Gastroesophageal sphincter (tissue), 4 donors: Measurements from ENCODE around the gene KIF13A. TPM values are rescaled to one million over a fixed set of nuclear protein-coding genes. Genes with fewer than 3 reads are reported as not detected.

Experiments used
- ATAC-seq: fragments of 150-250 bp; one replicate; pipeline ENCODE4 v1.9.1; 2016; ENCODE audit warnings: mild to moderate bottlenecking, moderate library complexity
- H3K27ac ChIP-seq, 4 donors: fragments of 200-600 bp; sonication (generic) in 3 of 4; 1 replicate in 3 of 4; 2 replicates in 1 of 4; pipeline ENCODE4 v1.5.1; 2016 to 2019
- H3K27me3 ChIP-seq: fragments of 200-600 bp; sonication (generic); one replicate; pipeline ENCODE4 v1.5.1; 2019
- H3K36me3 ChIP-seq, 2 donors: fragments of 200-600 bp; sonication (generic); one replicate each; pipeline ENCODE4 v1.5.1; 2019; ENCODE audit warnings: control low read depth in 1 of 2
- H3K4me1 ChIP-seq, 3 donors: fragments of 200-600 bp; sonication (generic); 1 replicate in 2 of 3; 2 replicates in 1 of 3; pipeline ENCODE4 v1.5.1; 2016 to 2019; ENCODE audit warnings: control low read depth in 2 of 3
- H3K4me3 ChIP-seq, 2 donors: fragments of 200-600 bp; sonication (generic); one replicate each; pipeline ENCODE4 v1.5.1; 2019; ENCODE audit warnings: mild to moderate bottlenecking in 1 of 2, moderate library complexity in 1 of 2
- H3K9me3 ChIP-seq, 3 donors: fragments of 200-600 bp; sonication (generic); one replicate each; pipeline ENCODE4 v1.5.1; 2017 to 2019; ENCODE audit warnings: control low read depth in 2 of 3
- EP300 ChIP-seq: sonication (generic); formaldehyde crosslinking; IDR thresholded peaks from one replicate; pipeline ENCODE4 v1.6.1; 2017; ENCODE audit warnings: antibody characterized with exemption, mild to moderate bottlenecking
- POLR2A ChIP-seq, 2 donors: fragments of 450-650 bp; IDR thresholded peaks; one replicate each; pipeline ENCODE4 v1.6.1; 2017; ENCODE audit warnings: antibody characterized with exemption in 2 of 2, mild to moderate bottlenecking in 2 of 2, moderate library complexity in 1 of 2
- POLR2AphosphoS5 ChIP-seq: sonication (generic); formaldehyde crosslinking; IDR thresholded peaks from one replicate; pipeline ENCODE4 v1.6.1; 2017; ENCODE audit warnings: antibody characterized with exemption
- WGBS, 2 donors: methylation state at CpG; one replicate each; pipeline ENCODE4 v1.1.5; 2018; ENCODE audit warnings: low coverage in 1 of 2; 5-methylcytosine and 5-hydroxymethylcytosine counted together
- total RNA-seq, 4 donors: library from RNA; depleted of rRNA; stranded (reverse); fragments of >200 nt; gene quantifications; one replicate each; pipeline ENCODE4 v1.1.0, GENCODE V29; 2016
- TF ChIP-seq, protein P1 (sequence below), 4 experiments: fragments of 200-600 bp in 2 of 4; fragments of 450-650 bp in 2 of 4; sonication (generic) in 1 of 4; IDR thresholded peaks; one replicate each; pipeline ENCODE4 v1.5.1; 2017 to 2019; ENCODE audit warnings: antibody characterized with exemption in 4 of 4, mild to moderate bottlenecking in 2 of 4, moderate library complexity in 2 of 4

Gene KIF13A
- total RNA-seq, 4 donors from 2014 or later: 67.7 to 98.9 (median 84.1) TPM

- no peaks in the 10 kb centered on the region for H3K4me1 ChIP-seq
- WGBS, 2 donors: 75 to 97% methylated on average over 1 to 3 of the region's 3 CpGs
- no peak overlapping the region for H3K27ac ChIP-seq
- peaks cover 0 to 33% of the 10 kb centered on the region in 2 donors for H3K36me3 ChIP-seq
- H3K4me3 ChIP-seq: no peak overlapping the region
- TF ChIP-seq POLR2AphosphoS5: no peak
- no peak for TF ChIP-seq EP300
- TF ChIP-seq POLR2A (IDR thresholded peaks at IDR 0.05): no peak
- TF ChIP-seq, protein P1, sequence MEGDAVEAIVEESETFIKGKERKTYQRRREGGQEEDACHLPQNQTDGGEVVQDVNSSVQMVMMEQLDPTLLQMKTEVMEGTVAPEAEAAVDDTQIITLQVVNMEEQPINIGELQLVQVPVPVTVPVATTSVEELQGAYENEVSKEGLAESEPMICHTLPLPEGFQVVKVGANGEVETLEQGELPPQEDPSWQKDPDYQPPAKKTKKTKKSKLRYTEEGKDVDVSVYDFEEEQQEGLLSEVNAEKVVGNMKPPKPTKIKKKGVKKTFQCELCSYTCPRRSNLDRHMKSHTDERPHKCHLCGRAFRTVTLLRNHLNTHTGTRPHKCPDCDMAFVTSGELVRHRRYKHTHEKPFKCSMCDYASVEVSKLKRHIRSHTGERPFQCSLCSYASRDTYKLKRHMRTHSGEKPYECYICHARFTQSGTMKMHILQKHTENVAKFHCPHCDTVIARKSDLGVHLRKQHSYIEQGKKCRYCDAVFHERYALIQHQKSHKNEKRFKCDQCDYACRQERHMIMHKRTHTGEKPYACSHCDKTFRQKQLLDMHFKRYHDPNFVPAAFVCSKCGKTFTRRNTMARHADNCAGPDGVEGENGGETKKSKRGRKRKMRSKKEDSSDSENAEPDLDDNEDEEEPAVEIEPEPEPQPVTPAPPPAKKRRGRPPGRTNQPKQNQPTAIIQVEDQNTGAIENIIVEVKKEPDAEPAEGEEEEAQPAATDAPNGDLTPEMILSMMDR (IDR thresholded peaks at IDR 0.05): no peak
- no peak for ATAC-seq
- no peaks in the 10 kb centered on the region for H3K27me3 ChIP-seq
- H3K9me3 ChIP-seq: no peaks in the 10 kb centered on the region
Observed at GRCh38 chr6:17842014-17842776, 145.2 kb downstream of the KIF13A start.

GRCh38 chr6:17839513-17840223, 147.8 kb downstream of the KIF13A start:
- ATAC-seq: no peak
- H3K36me3 ChIP-seq: peaks cover 0 to 48% of the 10 kb centered on the region in 2 donors
- WGBS, 2 donors: 78% methylated on average over 7 to 9 of the region's 9 CpGs
- no peak overlapping the region for H3K27ac ChIP-seq
- H3K4me3 ChIP-seq: no peak overlapping the region
- H3K9me3 ChIP-seq: no peaks in the 10 kb centered on the region
- no peaks in the 10 kb centered on the region for H3K27me3 ChIP-seq
- no peaks in the 10 kb centered on the region for H3K4me1 ChIP-seq
- TF ChIP-seq POLR2AphosphoS5: no peak

DNA sequence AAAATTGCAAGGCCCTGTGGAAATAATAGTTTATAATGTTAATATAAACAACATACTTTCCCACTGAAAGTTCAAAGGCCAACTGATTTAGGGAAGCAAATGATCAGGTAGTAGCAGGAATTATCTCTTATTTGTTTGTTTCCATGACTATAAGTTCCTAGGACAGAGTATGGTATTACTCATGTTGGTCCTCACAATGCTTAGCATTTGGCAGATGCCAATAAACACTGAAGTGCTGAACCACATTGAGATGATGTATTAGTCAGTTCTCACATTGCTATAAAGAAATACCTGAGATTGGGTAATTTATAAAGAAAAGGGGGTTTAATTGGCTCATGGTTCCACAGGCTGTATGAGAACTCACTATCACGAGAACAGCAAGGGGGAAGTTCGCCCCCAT, 151.1 kb downstream of the KIF13A start:
- H3K27ac ChIP-seq: no peak overlapping the region
- WGBS, 2 donors: 86% methylated on average over 2 of the region's 2 CpGs; no CpG with 5 or more reads in 1 of the 2 donors
- no peak for ATAC-seq
- peaks cover 2 to 9% (median 3%) of the 10 kb centered on the region in 3 donors for H3K4me1 ChIP-seq
- TF ChIP-seq EP300: no peak
- H3K9me3 ChIP-seq: no peaks in the 10 kb centered on the region
- H3K36me3 ChIP-seq: peaks cover 0 to 43% of the 10 kb centered on the region in 2 donors
- no peak overlapping the region for H3K4me3 ChIP-seq
- no peaks in the 10 kb centered on the region for H3K27me3 ChIP-seq

DNA sequence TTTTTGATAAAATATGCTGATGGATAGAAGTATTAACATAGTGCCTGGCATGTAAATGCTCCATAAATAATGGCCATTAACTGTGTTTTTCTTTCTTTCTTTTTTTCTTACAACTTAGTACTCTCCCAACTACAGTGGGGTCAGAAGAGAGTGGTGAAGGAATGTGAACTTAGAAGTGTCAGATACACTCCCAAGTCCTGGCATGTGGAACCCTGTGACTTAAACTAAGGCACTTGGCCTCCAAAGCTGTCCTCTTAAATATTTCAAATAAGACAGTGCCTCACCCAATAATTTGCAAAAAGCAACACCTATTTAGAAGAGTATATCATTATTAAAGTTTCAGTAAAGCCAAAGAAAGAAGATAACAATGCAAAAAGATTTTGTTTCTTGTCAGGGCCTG, 151.7 kb downstream of the KIF13A start:
- no peak for TF ChIP-seq EP300
- TF ChIP-seq, protein P1 (IDR thresholded peaks at IDR 0.05): no peak
- no peak for TF ChIP-seq POLR2AphosphoS5
- TF ChIP-seq POLR2A (IDR thresholded peaks at IDR 0.05): no peak
- peaks cover 0 to 49% of the 10 kb centered on the region in 2 donors for H3K36me3 ChIP-seq

GRCh38 chr6:17831135-17831534, 156.3 kb downstream of the KIF13A start:
- Histone ChIP-seq H3K27me3 (no peaks in the 10 kb centered on the region), H3K4me1 (peaks cover 5 to 13% (median 6%) of the 10 kb centered on the region in 3 donors), H3K9me3 (no peaks in the 10 kb centered on the region), H3K27ac (no peak overlapping the region), H3K4me3 (no peak overlapping the region), H3K36me3 (peaks cover 0 to 79% of the 10 kb centered on the region in 2 donors)
- TF ChIP-seq, protein P1 (IDR thresholded peaks at IDR 0.05): no peak
- TF ChIP-seq EP300 (no peak), POLR2AphosphoS5 (peak; percentile 9)
- no peak for ATAC-seq
- 16 to 22% methylated on average over 3 to 4 of the region's 4 CpGs for WGBS, 2 donors

More for the DNA sequence above, 151.7 kb downstream of the KIF13A start:
- no peak for ATAC-seq
- H3K27ac ChIP-seq: no peak overlapping the region
- no peaks in the 10 kb centered on the region for H3K27me3 ChIP-seq
- H3K9me3 ChIP-seq: no peaks in the 10 kb centered on the region
- peaks cover 5 to 13% (median 6%) of the 10 kb centered on the region in 3 donors for H3K4me1 ChIP-seq
- no peak overlapping the region for H3K4me3 ChIP-seq

DNA sequence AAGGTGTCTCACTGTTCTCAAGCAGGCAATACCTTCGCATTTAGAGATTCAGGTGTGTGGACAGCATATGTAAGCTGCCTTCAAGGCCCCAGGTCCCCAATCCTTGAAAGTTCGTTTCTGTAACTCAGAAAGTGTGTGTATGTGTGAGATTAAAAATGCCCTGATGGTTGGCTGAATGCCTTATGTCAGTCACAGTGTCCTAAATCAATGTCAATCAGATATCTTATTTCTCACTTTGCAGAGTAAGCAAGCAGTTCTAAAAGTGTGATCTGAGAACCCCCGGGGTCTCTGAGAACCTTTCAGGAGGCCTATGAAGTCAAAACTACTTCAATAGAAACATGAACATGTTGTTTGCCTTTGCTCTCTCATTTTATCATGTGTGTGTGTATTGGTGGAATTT, 157.5 kb downstream of the KIF13A start:
- no peaks in the 10 kb centered on the region for H3K27me3 ChIP-seq
- no peak for ATAC-seq
- no peak overlapping the region for H3K27ac ChIP-seq
- TF ChIP-seq POLR2A (IDR thresholded peaks at IDR 0.05): no peak
- TF ChIP-seq, protein P1 (IDR thresholded peaks at IDR 0.05): no peak
- TF ChIP-seq EP300: no peak
- no peak for TF ChIP-seq POLR2AphosphoS5
- no peaks in the 10 kb centered on the region for H3K9me3 ChIP-seq
- no peak overlapping the region for H3K4me3 ChIP-seq
- H3K4me1 ChIP-seq: peaks cover 5 to 13% (median 6%) of the 10 kb centered on the region in 3 donors
- H3K36me3 ChIP-seq: peaks cover 0 to 81% of the 10 kb centered on the region in 2 donors
- WGBS, 2 donors: 86 to 89% methylated on average over 3 of the region's 3 CpGs
